NCI-H2107 (cell line): Measurements from ENCODE around the gene SEC16B.

Source experiments
- DNase-seq: peaks from one replicate; lab custom pipeline; 2025; lab: John Stamatoyannopoulos, UW

The SEC16B gene

DNA sequence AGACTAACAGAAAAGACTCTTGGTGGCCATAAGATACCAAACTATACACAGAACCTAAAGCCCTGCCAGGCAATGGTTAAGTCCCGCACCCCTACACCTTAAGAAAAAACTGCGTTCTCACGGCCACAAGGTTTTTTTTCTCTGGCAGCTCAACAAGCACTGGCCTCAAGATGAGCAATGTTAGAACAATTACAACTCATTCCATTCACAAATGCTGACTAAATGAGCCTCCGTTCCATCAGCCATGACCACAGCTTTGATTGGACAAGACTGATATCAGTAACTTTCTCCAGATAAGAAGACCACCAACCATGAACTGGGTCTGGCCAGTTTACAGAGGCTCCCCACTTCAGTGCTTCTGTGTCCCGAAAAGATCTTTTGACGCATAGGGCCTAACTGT, 31.9 kb downstream of the SEC16B start:
- DNase-seq = no peak

DNA sequence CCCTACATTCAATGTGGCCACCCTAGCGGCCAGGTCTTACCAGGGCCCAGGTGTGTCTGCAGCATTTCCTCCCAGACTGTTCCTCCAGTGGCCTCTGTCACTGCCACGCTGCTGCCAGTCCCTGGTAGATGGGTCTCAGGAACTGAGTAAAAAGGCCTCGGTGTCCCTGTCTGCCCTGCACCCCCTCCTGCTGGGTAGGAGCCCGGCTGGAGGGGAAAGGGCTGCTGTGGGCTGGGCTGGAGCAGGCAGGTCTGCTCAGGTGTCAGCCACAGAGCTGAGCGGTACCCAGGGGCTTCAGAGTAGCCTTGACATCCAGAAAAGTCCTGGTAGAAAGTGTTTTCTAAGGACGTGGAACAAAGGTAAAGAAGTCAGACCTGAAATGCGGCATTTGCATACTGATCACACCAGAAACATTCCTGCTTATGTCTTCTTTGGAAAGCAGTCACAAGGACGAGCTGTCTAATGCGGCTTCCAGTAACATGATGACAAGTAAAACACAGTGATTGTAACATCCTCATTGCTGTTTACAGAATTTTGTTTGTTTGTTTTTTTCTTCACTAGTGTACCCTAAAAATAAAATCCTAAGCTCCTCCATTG, 32.6 kb downstream of the SEC16B start:
- no peak for DNase-seq

DNA sequence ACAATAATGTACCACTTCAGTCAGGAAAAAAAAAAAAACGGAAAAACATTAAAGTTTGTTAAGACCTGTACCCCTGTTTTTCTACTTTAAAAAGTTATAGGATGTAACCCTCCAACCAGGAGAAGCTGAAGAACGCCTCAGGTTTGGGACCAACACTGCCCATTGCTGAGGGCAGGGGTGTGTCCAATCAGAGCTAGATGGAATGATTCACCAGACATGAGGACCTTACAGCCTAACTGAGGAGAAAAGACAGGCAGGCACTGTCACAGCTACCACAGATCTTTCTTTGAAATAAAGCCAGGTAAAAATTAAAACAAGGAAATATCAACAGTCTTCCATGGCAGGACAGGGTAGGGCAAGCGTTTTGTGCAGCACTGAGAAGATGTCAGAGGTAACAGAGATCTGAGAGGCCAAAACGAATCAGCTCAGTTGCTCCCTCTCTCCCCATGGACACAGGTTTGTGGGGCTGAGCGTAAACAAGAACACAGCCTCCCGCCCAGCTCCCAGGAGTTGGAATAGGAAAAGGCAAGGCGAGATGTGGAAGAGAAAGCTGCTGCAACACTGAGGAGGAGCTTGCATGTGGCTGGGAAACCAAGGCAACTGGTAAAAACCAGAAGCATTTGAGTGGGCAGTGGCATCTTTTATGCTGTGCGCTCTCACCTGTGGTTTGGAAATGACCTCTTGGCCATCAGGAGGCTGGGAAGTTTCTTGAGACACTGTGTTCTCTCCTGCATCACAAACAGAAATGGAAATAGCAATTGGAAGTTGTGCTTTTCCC, 34.0 kb downstream of the SEC16B start:
- no peak for DNase-seq

DNA sequence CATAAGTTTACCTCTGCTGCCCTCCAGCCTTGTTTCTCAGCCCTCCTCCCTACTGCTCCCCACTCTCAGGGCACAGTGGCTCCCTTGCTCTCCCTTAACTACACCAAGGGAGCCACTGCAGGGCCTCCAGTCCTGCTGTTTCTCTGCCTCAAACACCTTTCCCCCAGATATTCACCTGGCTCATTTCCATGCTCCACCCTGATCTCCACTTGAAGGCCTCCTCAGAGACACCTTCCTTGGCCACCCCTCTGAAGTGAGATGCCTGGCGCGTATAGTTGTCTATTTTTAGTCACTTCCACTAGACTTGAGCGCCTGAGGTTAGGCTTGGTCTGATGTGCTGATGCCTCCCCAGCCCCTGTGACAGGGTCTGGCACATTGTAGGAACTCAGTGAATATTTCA, 34.9 kb downstream of the SEC16B start:
- DNase-seq = no peak

DNA sequence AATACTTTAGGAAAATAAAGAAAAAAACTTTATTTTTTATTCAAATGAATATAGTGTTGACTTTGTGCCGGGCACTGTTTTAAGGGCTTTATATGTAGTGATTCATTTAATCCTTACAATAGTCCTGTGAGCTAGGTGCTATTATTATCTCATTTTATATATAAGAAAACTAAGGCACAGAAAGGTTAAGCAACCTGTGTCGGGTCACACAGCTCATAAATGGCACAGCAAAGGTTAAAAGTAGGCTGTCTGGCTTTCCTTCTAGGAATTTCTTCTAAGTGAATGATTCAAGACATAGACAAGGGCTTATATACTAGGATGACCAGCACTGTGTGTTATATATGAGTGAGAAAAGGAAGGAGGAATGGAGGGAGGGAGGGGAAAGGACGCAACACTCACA, 35.4 kb downstream of the SEC16B start:
- no peak for DNase-seq

DNA sequence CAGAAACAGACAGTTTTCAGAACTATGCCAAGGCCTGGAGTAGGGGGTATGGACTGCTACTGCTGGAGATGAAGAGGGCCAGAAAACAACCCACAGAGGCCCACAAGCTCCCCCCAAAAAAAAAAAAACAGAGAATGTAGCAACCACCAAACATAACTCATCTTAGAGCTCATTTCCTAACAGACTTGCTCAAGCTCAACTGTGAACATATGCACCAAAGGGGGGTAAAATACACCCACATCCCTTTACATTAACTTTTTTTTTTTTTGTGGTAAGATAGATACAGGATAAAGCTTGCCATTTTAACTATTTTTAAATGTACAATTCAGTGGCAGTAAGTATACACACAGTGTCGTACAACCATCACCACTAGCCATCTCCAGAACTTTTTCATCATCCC, 36.0 kb downstream of the SEC16B start:
- no peak for DNase-seq

DNA sequence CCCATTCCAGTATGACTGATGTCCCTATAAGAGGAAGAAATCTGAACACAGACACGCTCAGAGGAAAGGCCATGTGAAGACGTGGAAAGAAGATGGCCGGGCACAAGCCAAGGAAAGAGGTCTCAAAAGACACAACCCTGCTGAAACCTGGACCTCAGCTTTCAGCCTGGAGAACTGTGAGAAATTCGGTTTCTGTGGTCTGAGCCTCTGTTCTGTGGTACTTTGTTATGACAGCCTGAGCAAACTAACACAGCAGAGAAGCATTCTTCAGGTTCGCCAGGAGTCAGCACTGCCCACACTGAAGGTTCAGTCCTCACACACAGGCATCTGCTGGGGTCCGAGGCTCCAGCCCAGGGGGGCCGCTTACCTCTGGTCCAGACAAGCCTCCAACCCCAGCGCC, 37.7 kb downstream of the SEC16B start:
- DNase-seq = no peak

DNA sequence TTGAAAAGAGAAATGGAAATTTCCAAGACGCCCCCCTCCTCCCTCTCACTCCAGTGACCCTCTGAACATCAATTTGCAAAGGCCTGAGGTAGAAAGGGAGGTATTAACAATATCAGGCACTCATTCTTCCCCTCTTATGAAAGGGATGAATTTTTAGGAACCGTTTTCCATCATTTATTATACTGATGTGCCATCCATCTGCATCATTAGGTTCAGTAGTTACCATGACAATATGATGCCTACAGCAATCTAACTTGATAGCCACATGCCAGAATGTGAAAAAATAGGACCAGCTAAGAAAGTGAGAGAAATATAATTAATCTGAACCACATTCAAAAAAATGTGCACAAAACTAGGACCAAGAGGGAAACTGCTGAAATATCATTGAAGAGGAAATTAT, 40.9 kb downstream of the SEC16B start:
- no peak for DNase-seq

DNA sequence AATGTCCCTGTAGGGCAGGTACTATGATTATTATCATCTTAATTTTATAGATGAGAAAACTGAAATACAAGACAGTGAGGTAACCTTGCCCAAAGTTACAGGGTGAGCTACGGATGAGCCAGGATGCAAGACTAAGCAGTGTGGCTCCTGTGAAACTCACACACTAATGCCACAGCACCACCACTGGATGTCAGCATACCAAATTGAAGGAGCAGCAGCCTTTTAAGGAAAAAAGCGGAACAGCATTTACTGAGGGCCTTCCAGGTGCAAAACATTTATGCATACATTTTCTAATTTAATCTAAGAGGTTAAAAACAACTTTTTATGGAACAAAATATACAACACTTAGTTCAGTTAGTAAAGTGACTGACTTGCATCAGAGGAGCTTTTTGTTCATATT, 41.7 kb downstream of the SEC16B start:
- DNase-seq = no peak

DNA sequence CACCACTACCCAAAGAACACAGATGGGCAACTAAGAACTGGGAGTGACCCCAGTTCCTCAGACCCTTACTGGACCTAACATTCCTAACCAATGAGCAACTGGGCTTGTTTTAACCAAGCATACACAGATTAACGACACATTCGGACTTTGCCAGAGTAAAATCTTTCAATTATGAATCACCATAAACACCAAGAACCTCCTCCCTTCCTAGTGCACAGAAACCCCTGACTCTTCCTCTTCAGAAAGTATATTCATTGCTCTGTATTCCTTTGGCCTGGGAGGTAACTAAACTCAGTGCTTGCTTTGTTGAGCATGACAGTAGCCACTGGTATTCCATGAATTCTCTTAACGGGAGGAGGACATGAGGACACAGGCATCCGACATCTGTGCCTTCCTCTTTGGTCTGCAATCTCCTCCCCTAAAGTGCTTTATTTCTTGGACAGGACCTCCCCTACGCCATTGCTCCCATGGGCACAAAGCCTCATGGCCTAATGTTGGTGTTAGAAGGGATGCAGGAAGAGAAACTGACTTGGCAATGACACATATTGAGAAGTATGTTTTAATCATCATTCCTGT, 42.7 kb downstream of the SEC16B start:
- DNase-seq = no peak

DNA sequence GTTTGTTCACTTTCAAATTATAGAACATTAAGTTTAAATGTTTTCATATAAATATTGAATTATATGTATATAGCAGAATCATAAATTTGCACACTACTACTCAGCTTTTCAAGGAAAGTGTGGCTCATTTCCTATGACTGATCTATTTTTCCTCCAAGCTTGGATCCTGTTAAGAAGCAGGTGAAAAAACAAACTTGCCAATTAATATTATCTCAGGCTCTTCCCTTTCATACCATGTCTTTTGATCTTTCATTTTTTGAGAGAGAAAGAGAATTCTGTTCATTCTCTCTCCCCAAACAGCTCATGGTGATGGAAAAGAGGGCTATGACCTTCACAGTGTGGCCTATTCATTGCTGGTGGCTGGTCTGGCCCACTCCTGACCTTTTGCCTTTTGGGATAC, 43.7 kb downstream of the SEC16B start:
- no peak for DNase-seq

DNA sequence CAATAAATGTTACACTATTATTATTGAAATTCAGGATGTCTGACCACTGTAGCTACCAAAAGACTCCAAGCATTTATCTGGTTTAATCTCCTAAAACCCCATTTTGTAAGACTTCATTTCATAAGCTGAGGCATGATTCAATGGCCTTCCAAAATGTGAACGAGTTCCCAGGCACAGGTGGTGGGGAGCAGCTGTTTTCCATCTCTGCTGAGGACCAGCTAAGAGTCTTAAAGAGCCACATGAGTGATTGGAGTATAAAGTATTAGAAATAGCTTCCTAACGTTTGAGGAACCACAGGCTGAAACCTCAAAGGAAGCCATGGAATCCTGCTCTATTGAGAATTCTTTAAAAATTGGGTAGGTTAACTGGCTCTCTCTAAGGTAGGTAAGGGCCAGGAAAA, 44.9 kb downstream of the SEC16B start:
- no peak for DNase-seq

DNA sequence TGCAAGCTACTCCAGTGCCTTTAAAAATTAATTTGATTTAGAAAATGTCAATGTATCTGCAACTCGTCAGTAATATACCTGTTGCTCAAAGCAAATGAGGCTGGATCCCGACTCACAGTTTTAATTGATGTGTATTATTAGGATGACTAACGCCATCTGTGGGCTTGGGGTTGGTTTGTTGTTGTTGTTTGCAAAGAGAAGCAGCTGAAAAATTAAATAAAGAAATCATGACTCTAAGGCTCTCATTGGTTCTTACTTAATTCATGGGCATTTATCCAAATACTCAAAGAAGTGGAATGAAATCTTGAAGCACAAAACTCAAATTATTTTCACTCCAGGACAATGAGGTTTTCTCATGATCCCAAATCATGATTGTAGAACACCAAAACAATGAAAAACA, 46.4 kb downstream of the SEC16B start:
- DNase-seq = no peak

DNA sequence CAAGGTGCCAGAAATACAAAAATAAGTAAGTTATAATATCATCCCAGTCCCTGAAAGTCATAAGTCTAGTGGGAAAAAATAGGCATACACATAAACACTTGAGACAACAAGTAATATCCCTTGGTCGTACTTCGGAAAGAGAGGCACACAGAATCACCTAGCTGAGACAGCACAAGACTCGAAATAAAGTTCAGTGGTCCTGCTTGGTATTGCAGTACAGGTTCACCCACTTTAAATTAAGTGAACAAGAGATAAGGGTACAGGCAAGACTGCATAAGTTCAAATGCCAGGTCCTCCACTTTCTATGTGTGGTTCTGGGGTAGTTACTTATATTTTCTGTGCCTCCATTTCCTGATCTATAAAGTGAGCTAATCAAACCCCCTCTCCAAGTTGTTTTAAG, 47.6 kb downstream of the SEC16B start:
- DNase-seq = no peak

DNA sequence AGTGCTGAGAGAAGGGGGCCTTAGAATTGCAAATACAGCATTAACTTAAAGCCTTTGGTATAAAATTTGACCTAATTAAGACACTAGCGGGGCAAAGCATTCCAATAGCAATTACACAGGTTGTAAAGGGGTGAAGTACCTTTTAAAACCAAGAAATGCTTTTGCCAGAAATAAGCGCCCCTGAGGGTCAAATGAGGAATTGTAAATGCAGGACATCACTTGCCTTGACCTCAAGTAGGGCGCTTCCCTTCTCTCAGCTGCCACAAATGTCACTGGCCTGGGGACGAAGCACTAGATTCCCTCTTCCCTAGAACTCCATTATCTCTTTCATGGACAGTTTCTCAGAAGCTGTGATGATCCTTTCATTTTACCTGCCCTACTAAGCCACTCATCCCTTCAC, 48.3 kb downstream of the SEC16B start:
- DNase-seq = no peak

DNA sequence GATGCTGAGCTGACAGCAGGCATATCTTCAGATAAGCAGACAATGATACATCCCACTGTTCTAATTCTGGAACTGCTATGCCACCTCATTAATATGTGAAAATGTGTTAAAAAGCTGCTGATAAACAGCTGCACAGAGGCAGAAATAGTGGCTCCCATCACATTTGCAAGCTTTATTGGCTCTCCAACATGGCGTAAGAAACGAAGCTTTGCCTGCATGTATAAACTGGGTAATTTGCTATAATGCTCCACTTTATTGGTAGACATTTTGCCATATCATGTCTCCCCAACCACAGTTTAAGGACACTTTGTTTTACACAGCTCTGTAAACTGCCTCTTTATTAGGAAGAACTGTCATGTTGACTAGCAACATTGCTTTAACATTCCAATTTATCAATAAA, 49.8 kb downstream of the SEC16B start:
- no peak for DNase-seq

DNA sequence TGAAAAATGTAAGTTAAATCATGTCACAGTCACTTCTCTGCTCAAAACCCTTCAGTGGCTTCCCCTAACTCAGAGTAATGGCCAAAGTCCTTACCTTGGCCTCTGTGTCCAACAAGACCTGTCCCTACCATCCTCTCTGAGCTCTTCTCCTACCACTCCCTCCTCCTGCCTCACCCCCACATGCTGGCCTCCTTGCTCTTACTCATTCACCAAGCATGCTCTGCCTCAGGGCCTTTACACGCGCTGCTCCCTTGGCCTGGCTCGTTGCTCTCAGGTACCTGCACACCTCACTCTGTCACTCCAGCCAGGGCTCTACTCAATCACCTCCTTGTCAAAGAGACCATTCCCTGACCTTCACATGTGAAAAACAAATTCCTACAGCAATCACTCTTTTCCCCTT, 54.2 kb downstream of the SEC16B start:
- DNase-seq = no peak

DNA sequence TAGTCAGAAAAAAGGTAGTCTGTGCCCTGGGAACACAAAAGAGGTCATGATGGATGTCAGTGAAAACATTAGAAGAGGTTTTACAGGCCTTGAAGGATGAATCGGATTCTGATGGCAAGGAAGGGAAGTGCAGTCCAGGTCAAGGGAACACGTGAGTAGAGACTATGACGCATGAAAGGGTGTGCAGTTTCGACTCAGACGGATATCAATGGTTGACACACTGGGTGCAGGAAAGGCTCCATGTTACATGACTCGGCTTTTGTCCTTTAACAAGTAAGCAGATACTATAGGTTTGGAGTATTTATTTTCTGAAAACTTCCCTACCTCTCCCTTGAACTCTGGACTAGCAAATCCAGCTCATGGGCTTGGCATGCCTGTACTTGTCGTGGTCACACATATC, 55.3 kb downstream of the SEC16B start:
- no peak for DNase-seq

DNA sequence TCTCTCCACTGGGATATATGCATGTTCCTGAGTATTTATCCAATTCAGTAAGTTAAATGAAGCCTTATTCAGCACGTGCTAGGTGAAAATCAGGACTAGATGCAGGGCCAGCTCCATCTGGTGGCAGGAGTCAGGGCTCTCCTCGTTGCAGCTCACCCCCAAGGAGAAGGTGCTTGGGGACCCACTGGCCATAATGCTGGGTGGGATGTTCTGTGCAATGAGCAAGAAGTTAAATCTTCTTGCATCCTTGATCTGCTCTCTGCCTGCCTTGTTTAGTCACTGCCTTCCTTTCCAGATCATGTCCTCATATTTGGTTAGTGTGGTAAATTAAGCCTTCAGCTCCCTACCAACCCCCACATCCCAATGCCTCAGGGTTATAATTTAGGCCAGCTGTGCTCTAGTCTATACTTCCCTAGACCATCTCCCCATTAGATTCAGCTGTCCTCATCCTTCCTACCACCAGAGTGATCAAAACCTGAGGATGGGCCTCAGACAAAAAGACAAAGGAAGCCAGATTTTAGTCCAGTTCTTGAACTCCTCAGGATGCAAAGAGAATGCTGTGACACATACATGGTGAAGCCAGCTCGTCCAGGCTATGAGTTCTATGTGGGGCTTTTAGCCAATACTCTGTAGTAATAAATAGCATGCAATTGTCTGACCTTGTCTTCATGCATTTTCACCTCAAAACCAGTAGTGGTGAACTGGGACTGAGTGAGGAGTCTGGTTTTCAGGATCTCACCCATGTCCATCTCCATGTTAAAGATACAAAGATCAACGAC, 55.9 kb downstream of the SEC16B start:
- DNase-seq = peak; percentile 67

DNA sequence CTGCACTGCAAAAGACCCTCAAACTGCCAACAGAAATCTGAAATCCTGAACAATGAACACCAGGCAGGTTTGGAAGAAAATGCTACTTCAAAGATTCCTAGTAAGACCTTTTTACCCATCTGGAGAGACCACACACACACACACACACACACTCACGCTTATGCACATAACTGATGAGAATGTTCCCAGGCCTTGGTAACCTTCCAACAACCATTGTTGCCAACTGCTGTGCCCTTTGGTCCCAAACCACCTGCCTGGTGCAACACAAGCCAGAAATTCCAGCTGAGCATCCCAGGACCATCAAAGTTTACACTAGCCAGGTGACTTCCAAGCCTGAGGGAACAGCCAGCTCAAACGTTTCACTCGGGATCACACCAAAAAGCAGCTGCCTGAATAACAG, 56.9 kb downstream of the SEC16B start:
- no peak for DNase-seq

DNA sequence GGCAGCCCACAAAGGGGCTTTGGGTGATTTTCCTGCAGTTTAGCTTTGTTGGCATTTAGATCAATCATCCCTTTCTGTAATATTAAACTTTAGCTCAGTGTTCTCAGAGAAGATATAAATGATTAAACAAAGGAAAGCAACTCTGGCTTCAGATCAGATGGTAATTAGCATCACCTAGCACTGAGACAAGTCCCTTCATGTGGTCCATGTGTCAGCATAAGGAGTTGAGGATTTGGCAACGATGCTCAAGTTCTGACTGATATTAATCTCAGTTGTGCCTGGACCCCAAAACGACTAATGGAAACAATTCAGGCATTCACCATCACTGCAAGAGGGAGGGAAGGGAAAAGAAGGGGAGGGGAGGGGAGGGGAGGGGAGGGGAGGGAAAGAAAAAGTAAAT, 60.4 kb downstream of the SEC16B start:
- no peak for DNase-seq

DNA sequence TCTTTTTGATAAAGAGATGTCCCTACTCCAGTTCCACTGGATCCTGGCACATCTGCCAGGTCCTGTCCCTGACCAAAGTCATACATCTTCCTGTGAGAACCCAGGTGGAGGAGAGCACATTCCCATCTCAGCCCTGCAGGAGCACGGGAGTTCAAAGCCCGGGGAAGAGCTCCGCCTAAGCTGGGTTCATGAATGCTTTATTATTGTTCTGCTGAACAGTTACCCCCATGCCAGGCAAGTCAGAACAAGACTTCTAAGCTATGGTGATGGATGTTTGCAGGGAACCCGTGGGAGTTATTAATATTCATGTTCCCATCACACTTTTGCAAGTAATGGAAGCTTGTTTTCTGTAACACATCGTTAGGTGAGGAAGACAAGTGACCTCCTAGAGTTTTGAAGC, 62.9 kb downstream of the SEC16B start:
- no peak for DNase-seq

DNA sequence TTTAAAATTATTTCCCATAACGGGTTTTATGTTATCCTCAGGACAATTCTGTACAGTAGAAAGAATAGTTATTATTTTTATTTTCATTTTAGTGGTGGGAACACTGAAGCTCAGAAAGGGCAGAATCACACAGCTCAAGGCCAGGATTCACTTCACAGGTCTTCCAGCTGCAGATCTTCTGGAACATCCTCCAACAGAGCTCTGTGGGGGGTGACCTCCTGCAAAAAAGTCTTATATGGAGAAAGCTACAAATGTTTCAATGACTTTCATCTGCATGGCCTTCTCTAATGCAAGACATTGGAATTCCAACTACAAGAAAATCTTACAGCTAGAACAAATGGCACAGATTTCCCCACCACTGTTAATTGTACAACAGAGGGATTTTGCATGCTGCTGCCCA, 64.2 kb downstream of the SEC16B start:
- DNase-seq = no peak
